NOMO-1 treated with dmso at 0.1 percent for 144 hours (cell line): ENCODE results near the gene CBX5.
A peak's percentile ranks its signal among the peaks of the same experiment; 100 is the strongest.
"Not testable (repeated sequence)": the region's sequence is repeated elsewhere in the genome, so short reads cannot be mapped to it uniquely, and the experiment has no call there.

Experiments used
- DNase-seq: peaks from one replicate; lab custom pipeline; 2025; ENCODE audit not compliant: unreplicated experiment; lab: John Stamatoyannopoulos, UW

Gene CBX5

GRCh38 chr12:54294953-54295566 lies 15.1 kb upstream of the CBX5 start:
- no peak for DNase-seq

DNA sequence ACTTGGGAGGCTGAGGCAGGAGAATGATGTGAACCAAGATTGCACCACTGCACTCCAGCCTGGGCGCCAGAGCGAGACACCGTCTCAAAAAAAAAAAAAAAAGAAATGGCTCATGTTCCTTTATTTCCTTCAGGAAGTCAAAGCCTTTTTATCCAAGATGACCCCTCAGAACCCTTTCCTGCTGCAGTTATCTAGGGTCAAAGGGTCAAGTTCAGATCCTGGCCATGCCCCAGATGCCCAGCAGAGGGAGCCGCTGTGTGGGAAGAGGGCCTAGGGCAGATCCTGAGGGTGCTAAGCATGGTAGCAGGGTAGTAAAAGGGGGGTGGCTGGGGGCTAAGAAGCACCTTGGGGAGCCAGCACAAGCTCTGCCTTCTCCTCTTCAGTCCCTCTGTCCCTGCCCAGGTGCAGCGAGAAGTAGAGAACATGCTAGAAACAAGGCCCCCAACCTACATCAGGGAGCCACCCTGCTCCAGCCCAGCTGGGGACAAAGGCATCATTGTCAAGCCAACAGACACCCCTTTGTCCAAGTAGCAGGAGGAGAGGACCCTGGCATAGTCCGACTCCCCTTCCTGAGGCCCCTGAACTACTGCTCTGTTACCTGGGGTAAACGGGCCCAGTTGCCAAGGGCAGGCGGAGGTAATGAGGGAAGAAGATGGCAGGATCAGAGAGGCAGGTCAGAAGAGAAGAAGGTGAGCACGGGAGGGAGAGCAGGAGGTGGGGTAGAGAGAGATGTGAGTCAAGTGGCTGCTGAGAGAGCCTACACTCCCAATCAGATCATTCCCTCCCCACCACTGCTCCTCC lies 14.4 kb upstream of the CBX5 start:
- peak; percentile 33 for DNase-seq

- no peak for DNase-seq
Observed at GRCh38 chr12:54292931-54293241, 13.0 kb upstream of the CBX5 start.

- DNase-seq = no peak
Observed at GRCh38 chr12:54292083-54292930, 12.4 kb upstream of the CBX5 start.

GRCh38 chr12:54287261-54288157 lies 7.6 kb upstream of the CBX5 start:
- no peak for DNase-seq

DNA sequence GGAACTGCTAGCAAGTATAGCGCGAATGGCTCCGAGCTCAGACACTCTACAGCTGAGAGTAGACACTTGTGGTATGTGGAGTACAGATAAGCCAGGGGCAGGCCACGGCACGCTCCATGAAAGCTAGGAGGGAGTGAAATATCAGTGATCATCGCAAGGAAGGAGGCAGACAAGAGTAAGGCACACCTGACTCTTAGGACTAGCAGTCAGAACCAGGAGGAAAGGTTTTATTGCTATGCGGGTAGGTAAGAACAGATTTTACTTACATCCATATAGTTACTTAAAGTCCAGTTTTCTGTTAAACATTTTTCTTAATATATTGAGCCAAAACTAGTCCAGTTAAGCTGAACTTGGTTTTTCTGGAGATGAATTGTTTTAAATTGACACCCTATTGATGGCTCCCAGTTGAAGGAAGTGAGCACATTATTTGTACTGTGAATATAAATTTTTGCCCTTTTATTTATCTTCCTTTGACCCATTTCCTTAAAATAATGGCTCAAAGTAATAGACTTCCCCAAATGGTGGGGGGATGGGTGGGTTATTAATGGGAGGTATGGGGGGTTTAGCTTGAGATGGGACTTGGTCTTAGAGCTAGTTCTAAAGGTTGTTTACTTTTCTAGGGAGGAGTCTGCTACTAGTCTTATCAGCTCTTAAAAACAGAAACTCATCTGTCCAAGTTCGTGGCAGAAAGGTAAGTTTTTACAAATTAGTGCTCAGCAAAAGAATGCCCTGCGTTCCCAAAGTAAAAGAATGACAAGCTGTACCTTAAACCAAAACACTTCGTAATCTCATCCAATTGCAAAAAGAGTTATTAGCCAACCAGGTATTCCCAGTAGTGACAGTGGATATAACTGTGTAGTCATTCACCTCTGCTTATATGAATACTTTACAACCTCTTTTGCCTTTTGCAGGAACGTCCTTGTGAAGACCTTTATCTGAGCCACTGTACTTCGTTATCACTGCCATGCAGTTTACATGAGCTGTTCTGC lies 6.4 kb upstream of the CBX5 start:
- no peak for DNase-seq

DNA sequence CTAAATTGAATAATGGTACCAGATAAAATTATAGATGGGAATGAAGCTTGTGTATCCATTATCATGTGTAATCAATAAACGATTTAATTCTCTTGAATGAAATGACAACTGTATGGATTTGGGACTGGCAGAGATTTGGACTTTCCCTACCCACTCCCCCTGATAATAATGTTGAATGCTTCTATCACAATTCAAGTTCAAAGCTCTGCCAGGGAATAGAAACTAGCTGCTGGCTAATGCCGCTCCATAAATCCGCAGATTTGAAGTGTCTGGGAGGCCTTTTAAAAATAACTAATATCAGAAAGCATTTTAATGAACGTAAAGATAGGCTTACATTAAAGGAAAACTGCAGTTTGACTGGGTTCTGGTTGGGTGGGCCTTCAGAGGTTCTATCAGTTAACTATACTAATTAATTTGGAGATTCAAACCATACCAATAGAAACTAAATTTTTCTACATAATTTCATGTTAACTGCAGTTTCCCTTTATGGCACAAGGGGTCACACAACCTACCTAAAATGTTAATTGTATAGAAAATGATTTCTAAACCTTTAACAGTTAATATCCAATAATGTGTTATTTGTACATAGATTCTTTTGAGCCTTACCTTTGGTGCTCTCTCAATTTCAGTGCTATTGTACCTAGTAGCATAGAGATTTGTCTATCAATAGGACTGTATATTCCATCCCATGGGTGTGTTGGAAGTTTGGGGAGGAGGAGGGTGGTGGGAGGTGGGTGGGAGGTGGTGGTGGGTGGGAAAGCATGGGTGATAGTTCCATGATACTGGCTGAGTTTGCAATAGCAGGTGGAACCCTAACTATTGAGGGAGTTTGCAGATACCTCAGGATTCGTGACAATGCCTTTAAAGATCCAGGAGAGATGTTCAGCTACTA lies 5.5 kb upstream of the CBX5 start:
- DNase-seq = no peak

DNA sequence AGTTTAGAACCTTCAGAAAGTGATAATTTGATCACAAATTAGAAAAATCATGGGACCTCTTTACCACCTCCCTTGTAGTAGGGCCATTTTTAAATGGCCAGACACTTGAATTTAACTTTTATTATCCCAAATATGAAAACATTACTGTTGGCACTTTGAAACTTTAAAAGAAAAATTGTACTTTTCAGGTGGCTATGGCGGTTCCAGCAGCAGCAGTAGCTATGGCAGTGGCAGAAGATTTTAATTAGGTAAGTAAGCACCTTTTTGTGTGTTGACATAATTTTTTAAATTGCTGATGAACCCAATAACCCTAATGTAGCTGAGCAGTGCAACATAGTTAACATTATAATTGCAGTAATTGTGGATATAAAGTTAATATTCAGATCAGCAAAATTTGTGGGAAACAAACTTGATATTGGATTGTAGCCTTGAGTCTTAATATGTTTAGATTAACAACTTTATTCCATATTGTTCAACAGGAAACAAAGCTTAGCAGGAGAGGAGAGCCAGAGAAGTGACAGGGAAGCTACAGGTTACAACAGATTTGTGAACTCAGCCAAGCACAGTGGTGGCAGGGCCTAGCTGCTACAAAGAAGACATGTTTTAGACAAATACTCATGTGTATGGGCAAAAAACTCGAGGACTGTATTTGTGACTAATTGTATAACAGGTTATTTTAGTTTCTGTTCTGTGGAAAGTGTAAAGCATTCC lies 4.3 kb upstream of the CBX5 start:
- DNase-seq = not testable (repeated sequence)

DNA sequence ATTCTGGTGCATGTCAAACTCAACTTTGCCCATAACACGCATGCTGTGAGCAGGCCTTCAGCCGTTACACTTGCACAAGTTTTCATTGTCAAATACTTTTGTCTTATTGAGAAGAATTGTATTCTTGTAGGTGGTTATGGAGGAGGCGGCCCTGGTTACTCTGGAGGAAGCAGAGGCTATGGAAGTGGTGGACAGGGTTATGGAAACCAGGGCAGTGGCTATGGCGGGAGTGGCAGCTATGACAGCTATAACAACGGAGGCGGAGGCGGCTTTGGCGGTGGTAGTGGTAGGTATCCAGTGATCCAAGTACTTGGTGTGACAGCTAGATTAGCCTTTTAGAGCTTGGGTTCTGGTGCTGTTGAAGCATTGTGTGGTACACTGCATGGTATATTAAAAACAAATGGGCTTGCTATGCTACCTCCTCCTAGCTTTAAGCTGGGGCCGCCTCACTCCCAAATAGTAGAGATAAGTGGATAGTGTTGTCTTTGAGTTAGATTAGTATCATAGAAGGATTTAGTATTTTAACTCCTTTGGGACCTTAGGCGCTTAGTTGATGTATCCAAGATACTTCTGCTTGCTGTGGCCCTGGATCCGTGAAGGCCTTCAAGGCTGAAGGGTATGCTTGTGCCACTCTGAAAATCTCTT lies 3.1 kb upstream of the CBX5 start:
- DNase-seq = no peak

GRCh38 chr12:54281694-54282093 lies 1.8 kb upstream of the CBX5 start:
- not testable (repeated sequence) for DNase-seq

DNA sequence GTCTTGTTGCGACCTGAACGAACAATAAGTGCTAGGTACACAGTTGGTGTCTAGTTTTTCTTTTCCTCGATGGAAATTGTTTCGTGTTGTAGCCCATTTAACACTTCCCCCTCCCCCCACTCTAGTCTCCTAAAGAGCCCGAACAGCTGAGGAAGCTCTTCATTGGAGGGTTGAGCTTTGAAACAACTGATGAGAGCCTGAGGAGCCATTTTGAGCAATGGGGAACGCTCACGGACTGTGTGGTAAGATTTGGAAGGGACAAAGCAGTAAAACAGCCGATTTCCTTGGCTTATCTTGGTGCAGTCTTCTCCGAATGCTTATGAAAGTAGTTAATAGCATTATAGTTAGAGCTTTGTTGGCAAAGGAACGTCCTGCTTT lies 1.3 kb upstream of the CBX5 start:
- not testable (repeated sequence) for DNase-seq

- DNase-seq = peak; percentile 99
Observed at GRCh38 chr12:54280468-54281260, 742 bp upstream of the CBX5 start, which contains the start of gene HNRNPA1. HNRNPA1 (plus strand) TSS chr12:54280726; CDS start chr12:54280808, 82 bp downstream.

- no peak for DNase-seq
Observed at GRCh38 chr12:54279227-54279631, 693 bp downstream of the CBX5 start.

GRCh38 chr12:54277823-54278276 lies 2.1 kb downstream of the CBX5 start:
- DNase-seq = no peak

GRCh38 chr12:54276368-54276767 lies 3.6 kb downstream of the CBX5 start:
- no peak for DNase-seq

GRCh38 chr12:54273981-54274380 lies 5.9 kb downstream of the CBX5 start:
- no peak for DNase-seq

- no peak for DNase-seq
Observed at GRCh38 chr12:54272214-54272613, 7.7 kb downstream of the CBX5 start.
